Activated T-helper 1 cell treated with anti-CD3 and anti-CD28 coated beads, Interleukin-12 subunit alpha, Interleukin-12 subunit beta, Interleukin-2, Interleukin-4 antibody, amounts not matched to agents 30 ng/mL and 10 ng/mL and 1 ng/mL, durations not matched to agents 14 hours and 24 hours and 36 hours (primary cell): ENCODE data around the gene ANKRD55. TPM values are rescaled to one million over a fixed set of nuclear protein-coding genes. Genes with fewer than 3 reads are reported as not detected.
"Not testable (repeated sequence)": the region's sequence is repeated elsewhere in the genome, so short reads cannot be mapped to it uniquely, and the experiment has no call there.

Experiments used
- DNase-seq: peaks from one replicate; pipeline ENCODE4 v3.0.0; 2021; ENCODE audit warnings: low spot score
- H3K27ac Mint-ChIP-seq: one replicate; pipeline ENCODE4 v1.8.0; 2021; ENCODE audit warnings: mild to moderate bottlenecking, mixed read lengths
- H3K27me3 Mint-ChIP-seq: one replicate; pipeline ENCODE4 v1.8.0; 2022; ENCODE audit warnings: mild to moderate bottlenecking, moderate library complexity, mixed read lengths; ENCODE audit not compliant: insufficient read depth
- H3K36me3 Mint-ChIP-seq: one replicate; pipeline ENCODE4 v1.8.0; 2021; ENCODE audit warnings: low read depth, mixed read lengths
- H3K4me1 Mint-ChIP-seq: one replicate; pipeline ENCODE4 v1.8.0; 2021; ENCODE audit warnings: low read depth, mixed read lengths
- H3K4me3 Mint-ChIP-seq: one replicate; pipeline ENCODE4 v1.8.0; 2021; ENCODE audit warnings: mild to moderate bottlenecking, moderate library complexity, mixed read lengths
- H3K9me3 Mint-ChIP-seq: one replicate; pipeline ENCODE4 v1.8.0; 2021; ENCODE audit warnings: mixed read lengths
- intact Hi-C: fragments of 100-400 bp; cut with micrococcal nuclease; formaldehyde crosslinking; loops from one replicate; pipeline ENCODE4 v1.15.1; 2024
- total RNA-seq: library from RNA; stranded (reverse); gene quantifications from 2 replicates; pipeline ENCODE4 v1.2.3, GENCODE V29; 2022

ANKRD55 gene
- total RNA-seq, 1 donor from 2014 or later = 1.0 TPM

- H3K36me3 Mint-ChIP-seq = peaks cover 9% of the 10 kb centered on the region
- H3K9me3 Mint-ChIP-seq = peaks cover 32% of the 10 kb centered on the region
- peaks cover 8% of the 10 kb centered on the region for H3K4me1 Mint-ChIP-seq
- intact Hi-C loops = no loop called here
- H3K27ac Mint-ChIP-seq = no peak overlapping the region
- H3K4me3 Mint-ChIP-seq = no peak overlapping the region
- H3K27me3 Mint-ChIP-seq = no peaks in the 10 kb centered on the region
- no peak for DNase-seq
Observed at GRCh38 chr5:56215019-56215830, 17.9 kb downstream of the ANKRD55 start.

DNA sequence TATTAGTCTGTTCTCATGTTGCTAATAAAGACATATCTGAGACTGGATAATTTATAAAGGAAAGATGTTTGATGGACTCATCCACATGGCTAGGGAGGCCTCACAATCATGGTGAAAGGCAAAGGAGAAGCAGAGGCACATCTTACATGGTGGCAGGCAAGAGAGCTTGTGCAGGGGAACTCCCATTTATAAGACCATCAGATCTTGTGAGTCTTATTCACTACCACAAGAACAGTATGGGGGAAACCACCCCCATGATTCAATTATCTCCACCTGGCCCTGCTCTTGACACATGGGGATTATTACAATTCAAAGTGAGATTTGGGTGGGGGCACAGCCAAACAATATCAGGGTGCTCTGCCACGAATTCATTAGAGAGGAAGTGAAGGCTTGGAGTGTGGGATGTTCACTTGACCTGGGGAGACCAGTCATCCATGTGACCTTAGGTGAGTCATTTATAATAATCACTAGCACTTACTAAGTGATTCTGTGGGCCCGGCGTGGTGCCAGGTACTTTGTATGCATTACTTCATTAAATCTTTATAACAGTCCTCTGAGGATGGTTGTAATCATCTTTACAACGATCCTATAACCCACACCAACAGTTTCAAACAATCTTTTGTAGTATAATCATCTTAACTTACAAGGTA lies 19.1 kb downstream of the ANKRD55 start:
- DNase-seq, H3K4me3 Mint-ChIP-seq, H3K27me3 Mint-ChIP-seq, intact Hi-C loops, H3K4me1 Mint-ChIP-seq, H3K36me3 Mint-ChIP-seq, H3K27ac Mint-ChIP-seq: not testable (repeated sequence)
- H3K9me3 Mint-ChIP-seq = peaks cover 30% of the 10 kb centered on the region

DNA sequence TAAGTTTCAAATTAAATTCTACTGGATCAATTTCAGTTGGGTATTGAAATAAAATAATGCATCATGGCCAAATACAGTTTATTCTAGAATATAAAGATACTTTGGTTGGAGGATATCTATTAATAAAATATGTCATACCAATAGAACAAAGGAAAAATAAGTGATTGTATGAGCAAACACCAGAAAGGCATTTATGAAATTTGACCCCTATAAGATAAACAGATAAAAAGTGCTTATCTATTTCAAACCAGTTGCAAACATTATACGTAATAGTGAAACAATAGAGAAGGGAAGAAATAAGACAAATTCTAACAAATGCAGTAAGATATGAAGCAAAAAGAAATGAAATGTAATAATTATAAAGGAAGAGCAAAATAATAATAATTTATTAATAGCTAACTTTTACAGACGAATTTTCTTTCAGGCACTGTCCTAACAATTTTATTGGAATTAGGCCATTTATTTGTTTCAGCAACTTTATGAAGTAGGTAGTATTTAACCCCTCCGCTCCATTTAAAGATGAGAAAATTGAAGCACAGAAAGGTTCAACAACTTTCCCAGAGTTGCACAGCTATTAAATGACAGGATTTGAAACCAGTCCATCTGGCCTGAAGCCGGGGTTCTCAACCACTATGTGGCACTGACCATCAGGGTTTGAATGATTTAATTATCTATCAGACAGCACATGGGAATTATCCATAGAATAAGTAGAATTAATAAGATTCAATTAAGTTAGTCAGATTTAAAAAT lies 20.8 kb downstream of the ANKRD55 start:
- Mint-ChIP-seq H3K27ac (no peak overlapping the region), H3K27me3 (no peaks in the 10 kb centered on the region), H3K4me1 (peaks cover 5% of the 10 kb centered on the region), H3K4me3 (no peak overlapping the region), H3K36me3 (peaks cover 6% of the 10 kb centered on the region), H3K9me3 (peaks cover 27% of the 10 kb centered on the region)
- intact Hi-C loops = no loop called here
- no peak for DNase-seq

DNA sequence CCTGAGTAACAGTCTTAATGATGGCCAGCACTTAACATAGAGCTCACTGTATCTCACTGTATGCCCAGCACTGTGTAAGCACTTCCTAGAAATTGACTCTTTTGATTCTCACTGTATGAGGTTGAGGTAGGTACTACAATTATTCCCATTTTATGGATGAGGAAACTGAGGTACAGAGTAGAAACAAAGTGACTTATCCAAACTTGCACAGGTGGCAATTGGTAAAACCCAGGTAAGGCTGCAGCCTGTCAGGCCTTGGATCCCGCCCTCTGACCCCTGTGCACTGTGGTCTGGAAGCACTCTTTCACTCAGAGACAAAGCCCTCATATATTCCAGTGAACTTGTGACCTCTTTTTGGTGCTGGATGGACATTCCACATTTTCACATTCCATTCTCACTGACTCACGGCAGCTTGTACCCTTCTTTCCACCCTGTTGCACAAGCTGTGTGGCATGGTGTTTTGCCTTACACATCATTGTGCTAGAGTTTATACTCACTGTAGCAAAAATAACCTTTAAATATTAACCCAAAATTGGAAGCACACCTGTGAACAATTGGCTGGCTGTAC lies 21.7 kb downstream of the ANKRD55 start:
- peaks cover 18% of the 10 kb centered on the region for H3K9me3 Mint-ChIP-seq
- H3K27ac Mint-ChIP-seq = no peak overlapping the region
- H3K4me1 Mint-ChIP-seq = peaks cover 3% of the 10 kb centered on the region
- H3K36me3 Mint-ChIP-seq = peaks cover 3% of the 10 kb centered on the region
- no peak for DNase-seq
- intact Hi-C loops = no loop called here
- no peak overlapping the region for H3K4me3 Mint-ChIP-seq
- no peaks in the 10 kb centered on the region for H3K27me3 Mint-ChIP-seq

DNA sequence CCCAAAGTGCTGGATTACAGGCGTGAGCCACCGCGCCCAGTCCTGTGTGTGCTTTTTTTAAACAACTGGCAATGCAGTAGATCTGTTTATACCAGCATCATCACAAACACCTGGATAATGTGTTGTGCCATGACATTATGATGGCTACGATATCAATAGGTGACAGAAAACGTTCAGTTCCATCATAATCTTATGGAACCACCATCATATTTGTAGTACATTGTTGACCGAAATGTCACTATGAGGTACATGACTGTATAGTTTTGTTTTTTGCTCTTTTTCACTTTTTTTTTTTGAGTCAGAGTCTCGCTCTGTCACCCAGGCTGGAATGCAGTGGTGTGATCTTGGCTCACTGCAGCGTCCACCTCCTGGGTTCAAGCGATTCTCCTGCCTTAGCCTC lies 24.4 kb downstream of the ANKRD55 start:
- Mint-ChIP-seq H3K36me3 (no peaks in the 10 kb centered on the region), H3K4me3 (no peak overlapping the region), H3K27ac (no peak overlapping the region), H3K4me1 (no peaks in the 10 kb centered on the region), H3K9me3 (peaks cover 19% of the 10 kb centered on the region), H3K27me3 (no peaks in the 10 kb centered on the region)
- intact Hi-C loops = no loop called here
- no peak for DNase-seq

GRCh38 chr5:56207537-56207936 lies 25.6 kb downstream of the ANKRD55 start:
- H3K4me1 Mint-ChIP-seq = peaks cover 5% of the 10 kb centered on the region
- H3K27ac Mint-ChIP-seq = no peak overlapping the region
- no peak overlapping the region for H3K4me3 Mint-ChIP-seq
- intact Hi-C loops = no loop called here
- H3K36me3 Mint-ChIP-seq = no peaks in the 10 kb centered on the region
- peaks cover 14% of the 10 kb centered on the region for H3K9me3 Mint-ChIP-seq
- H3K27me3 Mint-ChIP-seq = no peaks in the 10 kb centered on the region
- DNase-seq = no peak

DNA sequence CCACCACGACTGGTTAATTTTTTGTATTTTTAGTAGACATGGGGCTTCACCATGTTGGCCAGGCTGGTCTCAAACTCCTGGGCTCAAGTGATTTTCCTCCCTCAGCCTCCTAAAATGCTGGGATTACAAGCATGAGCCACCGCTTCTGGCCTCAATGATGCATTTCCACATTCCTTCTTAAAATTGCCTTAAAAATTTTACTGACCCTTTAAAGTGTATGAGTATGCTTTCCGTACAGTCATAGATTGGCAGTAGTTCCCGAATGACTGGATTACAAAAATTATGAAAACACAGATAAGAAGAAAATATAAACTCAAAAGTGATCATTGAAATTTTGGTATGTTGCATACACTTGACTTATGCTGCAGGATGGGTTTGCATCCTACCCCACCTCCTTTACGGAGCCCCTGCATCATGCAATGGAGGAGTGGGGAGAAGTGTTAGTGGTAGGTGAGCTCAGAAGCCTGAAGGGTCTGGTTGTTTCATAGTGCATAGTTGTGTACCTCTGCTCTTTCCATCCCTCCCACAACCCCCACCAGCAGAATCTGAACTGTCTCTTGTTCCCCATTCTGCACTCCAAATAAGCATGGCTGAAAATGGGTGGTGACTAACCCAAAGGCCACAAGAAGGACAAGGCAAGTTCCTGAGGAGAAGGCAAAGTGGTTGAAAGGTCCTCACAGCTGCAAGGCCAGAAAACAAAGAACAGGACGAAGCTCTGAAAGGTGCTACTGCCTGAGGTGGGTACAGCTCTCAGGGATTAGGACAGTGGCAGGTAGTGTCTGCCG lies 26.8 kb downstream of the ANKRD55 start:
- Mint-ChIP-seq H3K4me3 (no peak overlapping the region), H3K27me3 (no peaks in the 10 kb centered on the region), H3K9me3 (peaks cover 10% of the 10 kb centered on the region), H3K36me3 (no peaks in the 10 kb centered on the region), H3K27ac (peak overlapping the region; percentile 18), H3K4me1 (peaks cover 17% of the 10 kb centered on the region)
- no peak for DNase-seq
- intact Hi-C loops = no loop called here

GRCh38 chr5:56203936-56204335 lies 29.2 kb downstream of the ANKRD55 start:
- peaks cover 10% of the 10 kb centered on the region for H3K9me3 Mint-ChIP-seq
- not testable (repeated sequence) for H3K27ac Mint-ChIP-seq, H3K4me3 Mint-ChIP-seq, DNase-seq, H3K27me3 Mint-ChIP-seq, H3K36me3 Mint-ChIP-seq
- H3K4me1 Mint-ChIP-seq = peaks cover 27% of the 10 kb centered on the region
- intact Hi-C loops = loop anchor here (5.0 kb wide), 1 partner anchor 633 kb away; no protein-coding TSS in a partner anchor

DNA sequence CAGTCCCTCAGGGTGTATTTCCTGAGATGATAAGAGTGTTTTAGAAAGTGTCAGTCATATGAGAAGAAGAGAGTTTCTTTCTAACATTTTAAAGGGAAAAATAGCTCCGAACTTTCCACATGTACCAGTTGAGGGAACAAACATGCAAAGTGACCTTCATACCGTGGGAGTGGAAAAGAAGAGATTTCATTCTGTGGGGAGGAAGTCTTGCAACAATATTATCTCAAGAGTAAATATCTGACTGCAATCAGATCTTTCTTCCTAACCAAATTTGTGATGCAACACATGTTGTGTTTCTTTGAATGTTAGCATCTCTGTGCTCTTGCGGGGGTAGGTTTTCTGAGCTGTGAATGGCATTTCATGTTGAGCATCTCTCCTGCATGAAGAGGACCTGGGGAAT lies 30.6 kb downstream of the ANKRD55 start:
- no peaks in the 10 kb centered on the region for H3K36me3 Mint-ChIP-seq
- peak overlapping the region; percentile 28 for H3K27ac Mint-ChIP-seq
- H3K27me3 Mint-ChIP-seq = no peaks in the 10 kb centered on the region
- intact Hi-C loops = loop anchor here (5.0 kb wide), 1 partner anchor 635 kb away; no protein-coding TSS in a partner anchor
- peaks cover 10% of the 10 kb centered on the region for H3K9me3 Mint-ChIP-seq
- H3K4me3 Mint-ChIP-seq = no peak overlapping the region
- DNase-seq = no peak
- peaks cover 27% of the 10 kb centered on the region for H3K4me1 Mint-ChIP-seq

DNA sequence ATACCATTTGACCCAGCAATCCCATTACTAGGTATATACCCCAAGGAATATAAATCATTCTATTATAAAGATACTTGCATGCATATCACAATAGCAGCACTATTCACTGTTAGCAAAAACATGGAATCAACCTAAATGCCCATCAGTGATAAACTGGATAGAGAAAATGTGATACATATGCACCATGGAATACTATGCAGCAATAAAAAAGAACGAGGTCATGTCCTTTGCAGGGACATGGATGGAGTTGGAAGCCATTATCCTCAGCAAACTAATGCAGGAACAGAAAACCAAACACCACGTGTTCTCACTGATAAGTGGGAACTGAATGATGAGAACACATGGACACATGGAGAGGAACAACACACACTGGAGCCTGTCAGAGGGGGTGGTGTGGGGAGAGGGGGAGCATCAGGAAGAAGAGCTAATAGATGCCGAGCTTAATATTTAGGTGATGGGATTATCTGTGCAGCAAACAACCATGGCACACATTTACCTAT lies 31.3 kb downstream of the ANKRD55 start:
- intact Hi-C loops = loop anchor here (1.0 to 5.0 kb wide), 8 partner anchors 54 to 635 kb away; no protein-coding TSS in a partner anchor
- H3K36me3 Mint-ChIP-seq, DNase-seq, H3K4me3 Mint-ChIP-seq, H3K27ac Mint-ChIP-seq, H3K27me3 Mint-ChIP-seq: not testable (repeated sequence)
- Mint-ChIP-seq H3K9me3 (peaks cover 10% of the 10 kb centered on the region), H3K4me1 (peaks cover 27% of the 10 kb centered on the region)

- no peak overlapping the region for H3K27ac Mint-ChIP-seq
Observed at GRCh38 chr5:56200971-56201666, 32.0 kb downstream of the ANKRD55 start.

More at GRCh38 chr5:56200971-56201666, 32.0 kb downstream of the ANKRD55 start:
- Mint-ChIP-seq H3K36me3 (no peaks in the 10 kb centered on the region), H3K4me3 (no peak overlapping the region), H3K27me3 (no peaks in the 10 kb centered on the region), H3K4me1 (peaks cover 27% of the 10 kb centered on the region), H3K9me3 (peaks cover 10% of the 10 kb centered on the region)
- peak; percentile 48 for DNase-seq
- intact Hi-C loops = loop anchor here (1.0 to 5.0 kb wide), 8 partner anchors 53 to 636 kb away; no protein-coding TSS in a partner anchor
